Measurements from ENCODE around the gene KCNMB2. TPM values are rescaled to one million over a fixed set of nuclear protein-coding genes. Genes with fewer than 3 reads are reported as not detected.

Gene KCNMB2
- total RNA-seq, 1 experiment from 2014 or later: not detected

DNA sequence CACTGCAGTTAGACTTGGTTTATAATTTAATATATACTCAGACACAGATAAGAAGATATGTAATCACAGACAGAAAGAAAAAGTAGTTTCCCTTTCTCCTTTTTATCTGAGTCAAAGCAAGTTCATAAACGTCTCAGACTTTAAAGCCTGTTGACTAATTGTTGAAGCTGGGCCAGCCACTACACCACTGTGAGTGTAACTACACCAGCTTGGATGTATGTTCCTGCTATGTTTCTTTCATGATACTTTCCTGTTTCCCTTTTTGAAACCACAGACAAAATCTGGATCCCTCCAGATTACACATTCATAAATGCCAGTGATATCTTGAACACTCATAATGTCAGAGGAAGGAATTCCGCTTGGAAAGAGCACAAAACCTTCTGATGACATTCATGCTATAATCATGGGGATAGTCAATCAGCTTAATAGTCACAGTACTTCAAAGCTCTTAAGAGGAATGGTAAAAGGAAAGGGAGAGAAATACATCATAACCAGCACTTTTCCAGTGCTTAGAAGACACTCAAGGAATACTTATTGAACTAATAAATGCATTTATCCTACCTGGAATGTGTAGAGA lies 32.0 kb downstream of the KCNMB2 start:
- no peak for ATAC-seq
- ChIA-PET POLR2A (no interaction called here), CTCF (no interaction called here)
- Mint-ChIP-seq H3K9me3 (no peaks in the 10 kb centered on the region), H3K27ac (no peak overlapping the region), H3K27me3 (ENCODE audit: low read depth) (no peaks in the 10 kb centered on the region), H3K36me3 (no peaks in the 10 kb centered on the region), H3K4me3 (no peak overlapping the region), H3K4me1 (no peaks in the 10 kb centered on the region)
- TF ChIP-seq PRRX2 (CRISPR knock-in tag; IDR thresholded peaks at IDR 0.05) (no peak), IRF2 (CRISPR knock-in tag; IDR thresholded peaks at IDR 0.05; ENCODE audit: borderline replicate concordance, low read depth) (no peak), ELF4 (CRISPR knock-in tag; IDR thresholded peaks at IDR 0.05; ENCODE audit: low read depth) (no peak), MYBL2 (CRISPR knock-in tag; IDR thresholded peaks at IDR 0.05) (no peak), NR3C1 (CRISPR knock-in tag; conservative IDR thresholded peaks at IDR 0.05; ENCODE audit: low read depth) (no peak), GABPB1 (CRISPR knock-in tag; IDR thresholded peaks at IDR 0.05) (no peak), FOXJ3 (CRISPR knock-in tag; IDR thresholded peaks at IDR 0.05; ENCODE audit: borderline replicate concordance) (no peak), SMAD4 (CRISPR knock-in tag; IDR thresholded peaks at IDR 0.05) (no peak)
- TF ChIP-seq, protein P1, sequence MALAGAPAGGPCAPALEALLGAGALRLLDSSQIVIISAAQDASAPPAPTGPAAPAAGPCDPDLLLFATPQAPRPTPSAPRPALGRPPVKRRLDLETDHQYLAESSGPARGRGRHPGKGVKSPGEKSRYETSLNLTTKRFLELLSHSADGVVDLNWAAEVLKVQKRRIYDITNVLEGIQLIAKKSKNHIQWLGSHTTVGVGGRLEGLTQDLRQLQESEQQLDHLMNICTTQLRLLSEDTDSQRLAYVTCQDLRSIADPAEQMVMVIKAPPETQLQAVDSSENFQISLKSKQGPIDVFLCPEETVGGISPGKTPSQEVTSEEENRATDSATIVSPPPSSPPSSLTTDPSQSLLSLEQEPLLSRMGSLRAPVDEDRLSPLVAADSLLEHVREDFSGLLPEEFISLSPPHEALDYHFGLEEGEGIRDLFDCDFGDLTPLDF (CRISPR knock-in tag; IDR thresholded peaks at IDR 0.05): no peak
- TF ChIP-seq, protein P2, sequence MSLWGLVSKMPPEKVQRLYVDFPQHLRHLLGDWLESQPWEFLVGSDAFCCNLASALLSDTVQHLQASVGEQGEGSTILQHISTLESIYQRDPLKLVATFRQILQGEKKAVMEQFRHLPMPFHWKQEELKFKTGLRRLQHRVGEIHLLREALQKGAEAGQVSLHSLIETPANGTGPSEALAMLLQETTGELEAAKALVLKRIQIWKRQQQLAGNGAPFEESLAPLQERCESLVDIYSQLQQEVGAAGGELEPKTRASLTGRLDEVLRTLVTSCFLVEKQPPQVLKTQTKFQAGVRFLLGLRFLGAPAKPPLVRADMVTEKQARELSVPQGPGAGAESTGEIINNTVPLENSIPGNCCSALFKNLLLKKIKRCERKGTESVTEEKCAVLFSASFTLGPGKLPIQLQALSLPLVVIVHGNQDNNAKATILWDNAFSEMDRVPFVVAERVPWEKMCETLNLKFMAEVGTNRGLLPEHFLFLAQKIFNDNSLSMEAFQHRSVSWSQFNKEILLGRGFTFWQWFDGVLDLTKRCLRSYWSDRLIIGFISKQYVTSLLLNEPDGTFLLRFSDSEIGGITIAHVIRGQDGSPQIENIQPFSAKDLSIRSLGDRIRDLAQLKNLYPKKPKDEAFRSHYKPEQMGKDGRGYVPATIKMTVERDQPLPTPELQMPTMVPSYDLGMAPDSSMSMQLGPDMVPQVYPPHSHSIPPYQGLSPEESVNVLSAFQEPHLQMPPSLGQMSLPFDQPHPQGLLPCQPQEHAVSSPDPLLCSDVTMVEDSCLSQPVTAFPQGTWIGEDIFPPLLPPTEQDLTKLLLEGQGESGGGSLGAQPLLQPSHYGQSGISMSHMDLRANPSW (CRISPR knock-in tag; conservative IDR thresholded peaks at IDR 0.05; ENCODE audit: low read depth): no peak
- no peak for DNase-seq (ENCODE audit: low spot score)

- Mint-ChIP-seq H3K27ac (no peak overlapping the region), H3K4me1 (no peaks in the 10 kb centered on the region), H3K27me3 (ENCODE audit: low read depth) (no peaks in the 10 kb centered on the region), H3K9me3 (no peaks in the 10 kb centered on the region), H3K36me3 (no peaks in the 10 kb centered on the region), H3K4me3 (no peak overlapping the region)
- ATAC-seq (no peak), DNase-seq (ENCODE audit: low spot score) (no peak)
- CTCF ChIA-PET: no interaction called here
- TF ChIP-seq CDX4 (CRISPR knock-in tag; IDR thresholded peaks at IDR 0.05; ENCODE audit: borderline replicate concordance) (no peak), ATF1 (CRISPR knock-in tag; IDR thresholded peaks at IDR 0.05) (no peak), ATF3 (CRISPR knock-in tag; conservative IDR thresholded peaks at IDR 0.05) (no peak)
- POLR2A ChIA-PET: no interaction called here
Measured at GRCh38 chr3:178568911-178569310, 32.7 kb downstream of the KCNMB2 start.

DNA sequence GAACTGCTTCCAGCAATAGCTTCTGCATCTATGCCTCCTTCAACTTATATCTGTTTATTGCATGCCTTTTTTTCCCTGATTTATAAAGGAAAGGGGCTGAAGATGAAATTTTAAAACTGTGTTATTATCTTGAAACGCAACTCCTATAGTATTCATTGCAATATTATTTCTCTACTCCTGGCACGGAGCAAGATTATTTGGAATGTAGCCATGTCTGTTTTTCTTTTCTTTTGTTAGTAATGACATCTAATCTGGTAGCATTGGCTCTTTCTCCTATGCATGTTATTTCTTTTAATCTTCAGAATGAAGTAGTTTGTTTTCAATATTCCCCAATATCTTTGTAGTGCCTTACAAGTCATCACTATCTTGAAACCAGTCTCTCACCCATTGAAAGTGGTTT lies 33.6 kb downstream of the KCNMB2 start:
- ChIA-PET CTCF (no interaction called here), POLR2A (no interaction called here)
- Mint-ChIP-seq H3K27ac (no peak overlapping the region), H3K4me3 (no peak overlapping the region), H3K27me3 (ENCODE audit: low read depth) (no peaks in the 10 kb centered on the region), H3K4me1 (no peaks in the 10 kb centered on the region), H3K9me3 (no peaks in the 10 kb centered on the region), H3K36me3 (no peaks in the 10 kb centered on the region)
- no peak for ATAC-seq
- DNase-seq (ENCODE audit: low spot score): no peak
- TF ChIP-seq NFYB (CRISPR knock-in tag; conservative IDR thresholded peaks at IDR 0.05; ENCODE audit: low read depth) (no peak), ARID4B (CRISPR knock-in tag; IDR thresholded peaks at IDR 0.05; ENCODE audit: borderline replicate concordance) (no peak), KAT7 (CRISPR knock-in tag; IDR thresholded peaks at IDR 0.05; ENCODE audit: borderline replicate concordance) (no peak), E2F4 (CRISPR knock-in tag; IDR thresholded peaks at IDR 0.05; ENCODE audit: borderline replicate concordance, low read depth) (no peak)
- TF ChIP-seq, protein P3, sequence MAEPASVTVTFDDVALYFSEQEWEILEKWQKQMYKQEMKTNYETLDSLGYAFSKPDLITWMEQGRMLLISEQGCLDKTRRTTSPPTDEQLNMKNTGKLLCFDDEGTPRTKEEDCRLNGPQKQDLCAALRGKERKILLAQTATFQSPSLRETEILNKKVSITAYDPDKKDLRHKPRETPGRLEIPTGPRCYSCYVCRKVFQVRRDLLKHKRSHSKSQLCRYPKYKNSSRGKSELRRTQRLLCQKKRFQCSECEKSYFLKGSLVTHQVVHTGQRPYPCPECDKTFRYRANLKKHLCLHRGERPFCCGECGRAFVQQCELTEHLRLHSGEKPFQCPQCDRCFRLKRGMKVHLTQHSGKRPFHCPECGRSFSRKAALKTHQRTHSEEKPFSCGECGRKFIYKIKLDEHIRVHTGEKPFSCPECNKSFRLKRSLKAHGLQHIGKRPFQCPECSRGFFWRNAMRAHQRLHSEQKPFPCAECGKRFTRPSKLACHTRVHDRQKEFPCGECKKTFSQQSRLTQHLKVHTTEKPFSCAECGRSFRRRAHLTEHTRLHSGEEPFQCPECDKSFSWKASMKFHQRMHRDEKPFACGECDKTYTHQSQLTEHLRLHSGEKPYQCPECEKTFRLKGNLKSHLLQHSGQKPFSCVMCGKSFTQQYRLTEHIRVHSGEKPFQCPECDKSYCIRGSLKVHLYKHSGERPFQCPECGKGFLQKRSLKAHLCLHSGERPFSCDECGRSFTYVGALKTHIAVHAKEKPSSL (CRISPR knock-in tag; conservative IDR thresholded peaks at IDR 0.05): no peak
